ENCODE results near the gene MYPOP.
A peak's percentile ranks its signal among the peaks of the same experiment; 100 is the strongest.
"Not testable (repeated sequence)": the region's sequence is repeated elsewhere in the genome, so short reads cannot be mapped to it uniquely, and the experiment has no call there.

MYPOP gene

DNA sequence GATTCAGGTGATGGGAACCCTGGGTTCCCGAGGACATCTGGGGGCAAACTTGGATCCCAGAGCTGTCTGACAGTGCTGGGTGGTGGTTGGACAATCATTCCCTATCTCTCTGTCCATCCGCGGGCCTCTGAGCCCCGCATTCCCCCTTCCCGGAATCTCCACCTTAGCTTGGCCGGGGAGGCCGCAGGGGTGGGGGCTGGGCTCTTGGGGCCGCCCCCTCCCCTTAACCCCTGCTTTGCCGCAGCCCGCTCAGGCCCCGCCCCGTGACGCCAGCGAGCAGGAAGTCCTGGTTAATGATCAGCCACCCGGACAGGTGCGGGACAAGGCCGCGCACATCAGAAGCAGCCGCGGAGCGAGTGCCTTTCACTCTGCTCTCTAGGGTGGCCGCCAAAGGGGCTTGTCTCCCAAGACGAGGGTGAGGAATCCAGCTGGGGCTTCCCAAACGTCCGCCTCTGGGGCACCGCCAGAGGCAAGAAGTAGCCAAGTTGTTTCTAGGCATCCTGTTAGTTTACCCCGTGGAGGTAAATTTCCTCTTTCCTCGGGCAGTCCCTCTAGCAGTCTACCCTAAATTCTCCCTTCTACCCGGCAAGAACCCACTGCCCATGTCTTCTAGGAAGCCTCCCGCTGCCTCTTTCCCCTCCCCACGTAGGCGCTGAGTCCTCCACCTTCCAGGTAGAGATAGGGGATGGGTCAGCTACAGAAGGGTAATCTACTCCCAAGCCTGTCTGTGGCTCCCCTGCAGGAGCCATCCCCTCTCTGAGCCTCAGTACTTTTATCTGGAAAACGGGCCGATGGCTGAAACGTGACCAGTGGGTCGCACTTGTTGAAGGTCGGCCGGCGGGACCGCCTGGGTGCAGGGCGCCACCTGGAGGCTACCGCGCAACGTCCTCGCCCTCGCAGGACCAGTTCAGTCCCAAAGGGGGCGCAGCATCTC lies 19.5 kb downstream of the MYPOP start:
- FAIRE-seq: peak; percentile 43

- peak; percentile 61 for FAIRE-seq
Measured at GRCh38 chr19:45881909-45882528, 20.4 kb downstream of the MYPOP start.

DNA sequence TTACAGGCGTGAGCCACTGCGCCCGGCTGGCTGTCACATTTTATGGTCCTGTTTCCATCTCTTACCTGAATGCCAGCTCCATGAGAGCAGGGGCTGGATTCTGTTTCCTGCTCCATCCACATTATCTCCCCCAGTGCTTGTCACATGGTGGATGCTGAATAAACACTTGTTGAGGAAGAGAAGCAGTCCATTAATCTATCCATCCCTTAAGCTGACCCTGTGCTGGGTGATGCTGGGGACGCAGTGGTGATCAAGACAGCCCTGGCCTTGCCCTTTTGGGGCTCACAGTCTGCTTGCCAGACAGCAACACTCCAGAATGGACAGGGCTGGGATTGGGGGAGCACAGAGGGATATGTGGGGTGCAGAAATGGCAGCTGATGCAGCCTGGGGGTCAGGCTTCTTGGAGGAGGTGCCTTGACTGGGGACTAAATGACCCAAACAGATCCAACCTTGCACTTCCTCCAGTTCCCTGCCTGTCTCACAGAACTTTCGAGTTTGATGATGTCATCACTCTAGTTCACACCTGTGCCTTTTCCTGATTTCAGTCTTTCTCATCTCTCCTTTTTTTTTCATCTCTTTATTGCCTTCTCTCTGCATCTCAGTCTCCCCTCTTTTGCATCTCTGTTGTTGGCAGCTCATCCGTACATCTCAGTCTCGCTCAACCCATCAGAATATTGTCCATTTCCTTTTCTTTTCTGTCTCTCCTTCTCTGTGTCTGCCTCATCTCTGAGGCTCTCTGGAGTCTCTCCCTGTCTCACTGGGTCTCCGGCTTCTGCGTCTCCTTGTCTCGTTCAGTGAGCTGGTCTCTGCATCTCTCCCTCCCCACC lies 21.1 kb downstream of the MYPOP start:
- FAIRE-seq: peak; percentile 53

- no peak for FAIRE-seq
Measured at GRCh38 chr19:45879971-45880370, 22.4 kb downstream of the MYPOP start.

DNA sequence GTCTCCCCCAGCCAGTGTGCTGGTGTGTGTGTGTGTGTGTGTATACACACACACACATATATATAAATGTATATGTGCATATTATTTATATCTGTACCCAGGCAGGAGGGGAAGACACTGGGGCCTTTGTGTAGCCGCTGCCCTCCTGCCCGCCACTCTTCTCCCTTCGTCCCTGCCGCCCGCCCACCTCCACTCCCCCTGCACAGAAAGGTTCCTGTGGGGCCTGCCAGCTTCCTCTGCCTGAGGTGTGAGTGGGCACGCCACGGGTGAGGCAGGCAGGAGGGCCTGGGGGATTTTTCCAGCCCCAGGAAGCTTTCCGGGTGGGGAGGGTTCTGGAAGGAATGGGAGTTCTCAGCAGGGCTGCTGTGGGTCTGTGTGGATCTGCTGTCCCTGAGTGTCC lies 23.4 kb downstream of the MYPOP start:
- no peak for FAIRE-seq

DNA sequence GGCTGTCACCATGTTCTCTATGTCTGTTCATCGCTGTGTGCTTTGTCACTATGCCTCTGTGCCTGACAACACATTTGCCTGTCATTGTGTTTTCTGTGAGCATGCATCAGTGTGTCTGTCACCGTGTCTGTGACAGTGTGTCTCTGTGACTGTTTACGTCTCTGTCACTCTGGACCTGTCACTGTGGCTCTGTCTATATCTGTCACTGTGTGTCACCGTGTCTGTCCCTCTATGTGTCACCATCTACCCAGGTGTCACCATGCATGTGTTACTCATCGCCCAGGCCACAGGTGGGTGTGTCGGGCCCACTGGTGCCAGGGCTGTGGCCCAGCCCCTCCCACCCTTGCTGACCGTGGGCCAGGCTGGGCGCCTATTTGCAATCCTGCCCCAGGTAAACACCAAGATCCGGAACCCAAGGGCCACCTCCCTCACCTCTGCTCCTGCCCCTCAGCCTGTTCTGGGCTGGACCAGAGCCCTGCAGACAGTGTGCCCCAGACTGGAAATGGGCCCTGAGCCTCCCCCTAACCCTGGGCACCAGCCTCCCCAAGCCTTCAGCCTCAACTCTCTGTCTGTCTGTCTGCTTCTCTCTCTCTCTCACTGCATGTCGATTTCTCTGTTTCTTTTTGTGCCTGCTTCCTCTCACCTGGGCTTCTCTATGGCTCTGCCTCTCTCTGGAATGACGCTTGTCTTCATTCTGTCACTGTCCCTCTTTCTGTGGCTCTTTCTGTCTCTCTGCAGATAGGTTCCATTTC lies 24.2 kb downstream of the MYPOP start:
- no peak for FAIRE-seq

GRCh38 chr19:45876411-45877197 lies 25.8 kb downstream of the MYPOP start:
- FAIRE-seq: no peak

DNA sequence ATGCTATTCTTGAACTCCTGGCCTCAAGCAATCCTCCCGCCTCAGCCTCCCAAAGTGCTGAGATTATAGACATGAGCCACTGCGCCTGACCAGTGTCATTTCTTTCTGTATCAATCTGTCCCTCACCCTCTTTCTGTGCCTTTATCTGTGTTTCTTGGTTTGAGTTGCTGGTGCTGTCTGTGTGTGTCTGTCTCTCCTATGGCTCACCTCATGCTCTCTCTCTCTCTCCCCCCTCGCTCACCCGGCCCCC lies 26.3 kb downstream of the MYPOP start:
- no peak for FAIRE-seq

DNA sequence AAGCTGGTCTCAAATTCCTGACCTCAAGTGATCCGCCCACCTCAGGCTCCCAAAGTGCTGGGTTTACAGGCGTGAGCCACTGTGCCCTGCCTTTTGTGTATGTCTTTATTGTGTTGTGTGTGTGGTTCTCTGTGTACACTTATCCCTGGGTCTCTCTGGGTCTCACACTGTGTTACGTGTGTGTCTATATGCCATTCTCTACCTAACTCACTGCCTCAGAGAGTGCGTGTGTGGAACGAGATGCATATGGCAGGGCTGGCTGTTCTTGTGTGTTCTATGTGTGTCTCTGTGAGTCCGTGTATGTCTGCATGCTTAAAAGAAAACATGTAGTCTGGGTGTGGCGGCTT lies 27.8 kb downstream of the MYPOP start:
- no peak for FAIRE-seq

DNA sequence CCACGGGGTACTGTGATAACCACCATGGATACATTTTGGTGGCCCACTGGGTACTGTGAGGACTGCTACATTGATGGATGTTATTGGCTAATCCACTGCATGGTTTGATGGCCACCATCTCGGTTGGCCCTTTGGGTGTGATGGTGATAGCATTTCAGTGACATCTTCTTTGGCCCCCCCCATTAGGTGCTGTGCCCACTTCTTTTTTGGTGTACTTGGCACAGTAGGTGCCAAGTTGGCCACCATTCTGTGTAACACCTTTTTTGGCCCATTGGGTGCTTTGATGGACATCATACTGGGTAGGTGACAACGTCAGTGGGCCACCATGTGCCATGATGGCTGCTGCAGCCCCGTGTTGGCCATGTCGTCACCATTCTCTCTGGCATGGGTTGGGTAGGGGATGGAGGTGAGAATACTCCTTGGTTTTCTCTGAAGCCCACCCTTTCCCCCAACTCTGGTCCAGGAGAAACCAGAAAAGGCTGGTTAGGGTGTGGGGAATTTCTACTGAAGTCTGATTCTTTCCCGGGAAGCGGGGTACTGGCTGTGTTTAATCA lies 29.1 kb downstream of the MYPOP start:
- no peak for FAIRE-seq

DNA sequence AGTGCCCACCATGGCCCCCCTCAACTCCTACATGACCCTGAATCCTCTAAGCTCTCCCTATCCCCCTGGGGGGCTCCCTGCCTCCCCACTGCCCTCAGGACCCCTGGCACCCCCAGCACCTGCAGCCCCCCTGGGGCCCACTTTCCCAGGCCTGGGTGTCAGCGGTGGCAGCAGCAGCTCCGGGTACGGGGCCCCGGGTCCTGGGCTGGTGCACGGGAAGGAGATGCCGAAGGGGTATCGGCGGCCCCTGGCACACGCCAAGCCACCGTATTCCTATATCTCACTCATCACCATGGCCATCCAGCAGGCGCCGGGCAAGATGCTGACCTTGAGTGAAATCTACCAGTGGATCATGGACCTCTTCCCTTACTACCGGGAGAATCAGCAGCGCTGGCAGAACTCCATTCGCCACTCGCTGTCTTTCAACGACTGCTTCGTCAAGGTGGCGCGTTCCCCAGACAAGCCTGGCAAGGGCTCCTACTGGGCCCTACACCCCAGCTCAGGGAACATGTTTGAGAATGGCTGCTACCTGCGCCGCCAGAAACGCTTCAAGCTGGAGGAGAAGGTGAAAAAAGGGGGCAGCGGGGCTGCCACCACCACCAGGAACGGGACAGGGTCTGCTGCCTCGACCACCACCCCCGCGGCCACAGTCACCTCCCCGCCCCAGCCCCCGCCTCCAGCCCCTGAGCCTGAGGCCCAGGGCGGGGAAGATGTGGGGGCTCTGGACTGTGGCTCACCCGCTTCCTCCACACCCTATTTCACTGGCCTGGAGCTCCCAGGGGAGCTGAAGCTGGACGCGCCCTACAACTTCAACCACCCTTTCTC lies 30.1 kb downstream of the MYPOP start:
- no peak for FAIRE-seq

GRCh38 chr19:45870798-45871197 lies 31.6 kb downstream of the MYPOP start:
- FAIRE-seq: no peak

DNA sequence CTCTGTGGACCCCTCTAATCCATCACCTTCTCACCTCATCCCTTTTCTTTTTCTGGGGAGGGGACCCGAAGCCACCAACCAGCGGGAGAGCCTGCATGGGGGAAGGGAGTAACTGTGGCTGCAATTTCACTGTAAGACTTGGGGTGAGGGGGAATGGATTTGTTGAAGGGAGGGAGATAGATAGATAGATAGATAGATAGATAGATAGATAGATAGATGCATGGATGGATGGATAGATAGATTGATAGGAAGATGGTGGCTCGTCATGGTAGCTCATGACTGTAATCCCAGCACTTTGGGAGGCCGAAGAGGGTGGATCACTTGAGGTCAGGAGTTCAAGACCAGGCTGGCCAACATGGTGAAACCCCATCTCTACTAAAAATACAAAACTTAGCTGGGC lies 35.2 kb downstream of the MYPOP start:
- FAIRE-seq: not testable (repeated sequence)

DNA sequence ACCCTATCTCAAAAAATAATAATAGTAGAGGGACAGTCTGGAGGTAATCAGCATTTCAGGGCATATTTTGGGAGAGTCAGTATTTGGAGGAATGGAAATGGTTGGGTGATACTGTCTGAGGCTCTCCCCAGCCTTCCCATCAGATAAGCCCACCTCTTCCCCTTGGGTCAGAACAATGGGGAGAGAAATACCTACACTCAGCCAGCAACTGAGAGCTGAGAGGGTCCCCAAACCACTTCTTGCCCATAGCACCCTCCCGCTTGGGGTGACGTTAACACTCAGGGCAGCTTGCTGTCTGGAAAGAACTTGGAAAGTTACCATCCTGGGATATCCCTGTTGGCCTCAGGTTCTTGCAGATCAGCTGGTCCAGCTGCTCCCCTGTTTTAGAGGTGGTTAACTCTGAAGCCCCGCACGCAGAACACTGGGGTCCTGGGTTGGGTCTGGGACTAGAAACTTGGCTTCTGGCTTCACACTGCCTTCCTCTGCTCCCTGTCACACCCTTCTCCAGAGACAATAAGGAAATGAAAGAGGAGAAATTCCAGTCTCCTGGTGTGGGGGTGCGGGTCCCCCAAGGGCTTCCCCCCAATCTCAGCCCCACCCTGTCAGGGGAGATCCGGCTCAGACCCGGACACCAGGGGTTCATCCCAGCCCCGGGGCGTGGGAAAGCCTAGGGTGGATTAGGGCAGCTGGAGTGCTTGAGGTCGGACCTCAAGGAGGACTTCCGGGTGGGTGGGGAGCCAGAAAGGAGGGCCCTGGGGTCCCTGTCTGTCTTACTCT lies 35.8 kb downstream of the MYPOP start:
- no peak for FAIRE-seq

DNA sequence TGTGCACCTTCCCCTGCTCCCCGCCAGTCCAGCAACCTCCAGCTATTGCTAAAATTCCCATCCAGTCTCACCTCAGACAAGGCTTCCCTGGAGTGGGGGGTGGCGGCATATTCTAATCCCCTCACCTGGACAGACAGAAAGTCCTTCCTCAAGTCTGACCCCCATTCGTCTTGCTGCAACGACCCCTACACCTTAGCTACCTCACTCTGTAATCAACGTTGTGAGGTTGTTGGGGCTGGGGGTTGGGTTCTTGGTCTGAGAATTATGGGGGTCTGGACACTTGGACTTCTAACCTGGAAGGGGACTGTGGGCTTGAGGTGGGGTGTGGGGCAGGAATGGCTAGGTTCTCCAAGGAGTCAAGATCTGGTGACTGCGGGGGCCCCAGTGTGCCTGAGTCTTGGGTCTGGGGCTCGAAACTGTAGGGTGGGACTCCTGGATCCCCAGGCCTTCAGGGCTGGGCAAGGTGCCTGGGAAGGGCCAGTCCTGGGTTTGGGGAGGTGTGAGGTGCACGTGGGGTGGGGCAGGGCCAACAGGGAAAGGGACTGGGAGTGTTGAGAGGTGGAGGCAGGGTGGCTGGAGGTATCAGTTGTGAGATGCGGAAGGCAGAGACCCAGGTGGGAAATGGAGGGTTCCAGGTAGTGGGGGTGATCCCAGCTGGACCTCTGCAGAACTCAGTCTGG lies 37.0 kb downstream of the MYPOP start:
- no peak for FAIRE-seq

- FAIRE-seq: no peak
Measured at GRCh38 chr19:45864629-45865082, 37.8 kb downstream of the MYPOP start.

- FAIRE-seq: no peak
Measured at GRCh38 chr19:45863840-45864628, 38.4 kb downstream of the MYPOP start, which contains the start of gene FOXA3. Gene FOXA3, plus strand, starts transcription at chr19:45864326. Its CDS starts 131 bp downstream, at chr19:45864457.

DNA sequence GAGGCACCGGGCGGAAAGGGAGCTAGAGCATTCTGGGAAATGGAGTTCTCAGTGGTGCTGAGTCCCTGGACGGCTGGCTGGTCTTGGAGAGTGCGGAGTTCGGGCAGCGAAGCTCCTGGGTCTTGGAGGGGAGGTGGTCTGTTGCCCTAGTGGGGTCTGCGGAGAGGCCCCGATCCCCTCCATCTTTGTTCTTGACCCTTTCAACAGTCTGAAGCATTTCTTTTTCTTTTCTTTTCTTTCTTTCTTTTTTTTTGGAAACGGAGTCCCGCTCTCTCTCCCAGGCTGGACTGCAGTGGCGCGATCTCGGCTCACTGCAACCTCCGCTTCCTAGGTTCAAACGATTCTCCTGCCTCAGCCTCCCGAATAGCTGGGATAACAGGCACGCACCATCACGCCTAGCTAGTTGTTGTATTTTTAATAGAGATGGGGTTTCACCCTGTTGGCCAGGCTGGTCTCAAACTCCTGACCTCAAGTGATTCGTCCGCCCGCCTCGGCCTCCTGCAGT lies 39.0 kb downstream of the MYPOP start:
- FAIRE-seq: peak; percentile 55

All from islet of Langerhans (tissue), 1 donor.